ENCODE results near the gene UTP15.

The UTP15 gene

GRCh38 chr5:73528248-73528647, 37.3 kb upstream of the UTP15 start:
- TF ChIP-seq POLR2AphosphoS5 (IDR thresholded peaks at IDR 0.05; ENCODE audit: low read depth, low read length), result no peak
- no peak for TF ChIP-seq FOXP2 (optimal IDR thresholded peaks at IDR 0.05; ENCODE audit: borderline replicate concordance, extremely low read depth, extremely low read length, insufficient read depth)
- no peak for TF ChIP-seq REST (IDR thresholded peaks at IDR 0.05; ENCODE audit: insufficient read depth in 1 of 2, low read depth in 2 of 2, low read length in 2 of 2)
- TF ChIP-seq TAF1 (IDR thresholded peaks at IDR 0.05; ENCODE audit: borderline replicate concordance, insufficient read depth, low read length), result no peak
- no peak for TF ChIP-seq SIN3A (IDR thresholded peaks at IDR 0.05; ENCODE audit: borderline replicate concordance, insufficient read depth, low read length)

GRCh38 chr5:73529081-73529480, 36.5 kb upstream of the UTP15 start:
- TF ChIP-seq FOXP2 (optimal IDR thresholded peaks at IDR 0.05; ENCODE audit: borderline replicate concordance, extremely low read depth, extremely low read length, insufficient read depth) (no peak), POLR2AphosphoS5 (IDR thresholded peaks at IDR 0.05; ENCODE audit: low read depth, low read length) (no peak), TAF1 (IDR thresholded peaks at IDR 0.05; ENCODE audit: borderline replicate concordance, insufficient read depth, low read length) (no peak), REST (IDR thresholded peaks at IDR 0.05; ENCODE audit: insufficient read depth in 1 of 2, low read depth in 2 of 2, low read length in 2 of 2) (no peak), SIN3A (IDR thresholded peaks at IDR 0.05; ENCODE audit: borderline replicate concordance, insufficient read depth, low read length) (no peak)

GRCh38 chr5:73531356-73531755, 34.2 kb upstream of the UTP15 start:
- TF ChIP-seq POLR2AphosphoS5 (IDR thresholded peaks at IDR 0.05; ENCODE audit: low read depth, low read length), result no peak
- TF ChIP-seq TAF1 (IDR thresholded peaks at IDR 0.05; ENCODE audit: borderline replicate concordance, insufficient read depth, low read length), result no peak
- no peak for TF ChIP-seq REST (IDR thresholded peaks at IDR 0.05; ENCODE audit: insufficient read depth in 1 of 2, low read depth in 2 of 2, low read length in 2 of 2)
- TF ChIP-seq FOXP2 (optimal IDR thresholded peaks at IDR 0.05; ENCODE audit: borderline replicate concordance, extremely low read depth, extremely low read length, insufficient read depth), result no peak
- no peak for TF ChIP-seq SIN3A (IDR thresholded peaks at IDR 0.05; ENCODE audit: borderline replicate concordance, insufficient read depth, low read length)

- TF ChIP-seq POLR2AphosphoS5 (IDR thresholded peaks at IDR 0.05; ENCODE audit: low read depth, low read length) (no peak), FOXP2 (optimal IDR thresholded peaks at IDR 0.05; ENCODE audit: borderline replicate concordance, extremely low read depth, extremely low read length, insufficient read depth) (no peak), SIN3A (IDR thresholded peaks at IDR 0.05; ENCODE audit: borderline replicate concordance, insufficient read depth, low read length) (no peak), REST (IDR thresholded peaks at IDR 0.05; ENCODE audit: insufficient read depth in 1 of 2, low read depth in 2 of 2, low read length in 2 of 2) (no peak), TAF1 (IDR thresholded peaks at IDR 0.05; ENCODE audit: borderline replicate concordance, insufficient read depth, low read length) (no peak)
These were observed 33.3 kb upstream of the UTP15 start for GRCh38 chr5:73532195-73532594.

All from PFSK-1 (cell line).